Raji (cell line): Measurements from ENCODE around the gene IGF1R.

ENCODE experiments used
- POLR2A ChIP-seq: IDR thresholded peaks from 2 replicates; pipeline ENCODE4 v1.6.1; 2011; ENCODE audit warnings: low read depth, low read length, control low read depth; ENCODE audit not compliant: insufficient read depth

Gene IGF1R

DNA sequence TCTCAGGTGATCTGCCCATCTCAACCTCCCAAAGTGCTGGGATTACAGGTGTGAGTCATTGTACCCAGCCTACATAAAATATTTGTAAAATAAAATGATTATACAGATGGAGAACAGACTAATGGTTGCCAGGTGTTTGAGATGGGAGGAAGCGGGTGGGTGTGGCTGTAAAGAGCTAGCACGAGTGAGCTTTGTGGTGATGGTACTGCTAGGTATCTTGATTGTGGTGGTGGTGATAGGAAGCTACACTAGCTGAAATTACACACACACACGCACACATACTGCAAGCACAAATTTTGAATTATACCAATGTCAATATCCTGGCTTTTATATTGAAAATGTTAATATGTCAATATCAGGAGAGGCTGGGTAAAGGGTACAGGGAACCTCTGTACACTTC is 353.9 kb downstream of the IGF1R start:
- no peak for TF ChIP-seq POLR2A

DNA sequence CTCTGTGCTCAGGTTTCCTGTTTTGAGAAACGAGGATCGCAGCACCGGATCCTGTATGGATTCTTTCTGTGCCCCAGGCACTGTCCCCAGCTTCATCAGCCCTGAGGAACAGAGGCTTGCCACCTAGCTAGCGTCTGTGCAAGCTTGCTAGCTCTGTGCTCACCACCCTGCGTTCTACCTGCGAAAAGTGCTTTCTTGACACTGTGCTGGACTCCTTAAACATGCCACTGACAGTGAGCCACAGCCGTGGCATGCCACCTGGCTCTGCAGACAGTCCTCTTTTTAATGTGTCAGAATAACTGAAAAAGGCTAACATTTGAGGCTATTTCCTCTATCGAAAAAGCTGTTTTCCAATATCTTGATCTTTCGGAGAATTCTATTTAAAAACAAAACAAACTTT is 357.8 kb downstream of the IGF1R start:
- TF ChIP-seq POLR2A: no peak

DNA sequence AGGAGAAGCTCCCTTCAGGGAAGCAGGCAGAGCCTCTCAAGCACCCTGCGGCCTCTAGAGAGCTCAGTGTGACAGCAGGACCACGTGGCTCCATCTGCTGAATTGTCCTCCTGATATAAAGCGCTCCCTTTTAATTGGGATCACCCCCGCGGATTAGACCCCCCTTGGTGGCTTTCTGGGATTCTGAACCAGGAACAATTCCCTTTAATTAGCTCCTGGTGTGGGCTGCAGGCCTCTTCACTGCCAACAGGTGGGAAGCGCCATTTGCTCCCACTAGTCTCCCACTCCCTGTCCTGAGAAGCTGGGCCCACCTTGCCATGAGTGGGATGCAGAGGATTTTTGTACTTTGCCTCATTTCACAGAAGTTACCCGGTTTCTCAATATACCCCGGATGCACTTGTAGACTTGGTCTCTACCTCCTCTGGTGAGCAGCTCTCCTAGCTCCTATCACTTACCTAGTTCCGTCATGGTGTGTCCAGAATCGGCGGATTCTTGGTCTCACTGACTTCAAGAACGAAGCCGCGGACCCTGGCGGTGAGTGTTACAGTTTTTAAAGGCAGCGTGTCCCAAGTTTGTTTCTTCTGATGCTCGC is 358.7 kb downstream of the IGF1R start:
- TF ChIP-seq POLR2A: no peak

DNA sequence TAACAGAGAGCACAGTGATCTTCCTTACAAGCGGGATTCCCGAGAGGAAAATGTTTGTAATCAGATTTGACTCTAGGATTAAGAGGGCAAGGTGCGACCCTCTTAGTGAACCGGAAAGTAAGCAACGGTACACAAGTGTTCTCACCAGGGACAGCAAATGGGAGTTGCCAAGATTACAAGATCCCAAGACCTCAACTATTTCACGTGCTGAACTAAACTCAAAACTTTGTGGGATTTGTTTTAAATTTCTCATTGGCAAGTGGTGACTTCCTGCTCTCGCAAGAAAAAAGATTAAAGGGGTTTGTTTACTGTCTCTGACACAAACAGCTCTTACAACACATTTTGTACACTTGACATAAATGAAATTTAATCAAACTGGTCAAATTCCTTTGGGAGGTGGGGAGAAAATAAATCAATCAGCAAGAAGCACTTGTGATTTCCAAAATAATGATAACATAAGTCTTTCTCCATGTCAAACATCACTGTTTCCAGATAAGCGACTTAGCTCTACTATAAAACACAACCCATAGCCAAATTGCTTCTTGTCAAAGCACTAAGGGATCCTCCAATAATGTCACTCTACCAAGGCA is 361.5 kb downstream of the IGF1R start:
- no peak for TF ChIP-seq POLR2A

DNA sequence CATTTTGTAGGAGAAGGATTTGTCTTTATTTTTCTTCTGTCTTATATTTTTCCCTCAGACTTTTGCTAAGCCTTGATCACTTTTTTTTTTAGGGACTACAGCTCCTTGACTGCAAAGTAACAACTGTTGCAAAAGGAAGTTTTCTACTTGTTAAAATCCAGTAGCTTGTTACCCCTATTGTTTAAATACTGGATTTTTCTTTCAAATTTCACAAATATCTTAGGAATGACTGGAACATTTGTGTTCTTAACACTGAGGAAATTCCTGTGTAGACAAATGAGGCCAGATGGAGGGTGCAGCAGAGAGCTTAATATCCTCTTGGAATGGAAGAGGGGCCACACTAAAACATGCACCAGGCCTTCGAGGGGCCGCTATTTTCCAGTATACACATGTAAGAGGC is 362.4 kb downstream of the IGF1R start:
- TF ChIP-seq POLR2A: no peak
